GM19240 (cell line): ENCODE results near the gene CAP1.
A peak's percentile ranks its signal among the peaks of the same experiment; 100 is the strongest.
"Not testable (repeated sequence)": the region's sequence is repeated elsewhere in the genome, so short reads cannot be mapped to it uniquely, and the experiment has no call there.

Experiments used
- DNase-seq: peaks from one replicate; pipeline ENCODE4 v3.0.0; 2011; ENCODE audit warnings: low spot score; ENCODE audit not compliant: insufficient read length

The CAP1 gene

GRCh38 chr1:40030528-40031135 is 9.9 kb upstream of the CAP1 start:
- DNase-seq, result no peak

GRCh38 chr1:40032240-40032891 is 8.2 kb upstream of the CAP1 start:
- peak; percentile 10 for DNase-seq

GRCh38 chr1:40034869-40035268 is 5.7 kb upstream of the CAP1 start:
- DNase-seq, result no peak

GRCh38 chr1:40036574-40036973 is 4.0 kb upstream of the CAP1 start:
- no peak for DNase-seq

- not testable (repeated sequence) for DNase-seq
Observed at GRCh38 chr1:40037254-40037653, 3.3 kb upstream of the CAP1 start.

GRCh38 chr1:40038697-40039096 is 1.8 kb upstream of the CAP1 start:
- DNase-seq, result no peak

GRCh38 chr1:40039245-40039756 is 1.2 kb upstream of the CAP1 start:
- DNase-seq, result no peak

GRCh38 chr1:40039757-40040510 is 595 bp upstream of the CAP1 start:
- DNase-seq, result peak; percentile 51

- no peak for DNase-seq
Observed at GRCh38 chr1:40041466-40041838, 923 bp downstream of the CAP1 start.

- no peak for DNase-seq
Observed at GRCh38 chr1:40042341-40042740, 1.8 kb downstream of the CAP1 start.

GRCh38 chr1:40044110-40044509 is 3.6 kb downstream of the CAP1 start:
- no peak for DNase-seq

GRCh38 chr1:40045182-40045581 is 4.7 kb downstream of the CAP1 start:
- DNase-seq, result no peak

GRCh38 chr1:40045766-40046165 is 5.2 kb downstream of the CAP1 start:
- no peak for DNase-seq

- no peak for DNase-seq
Observed at GRCh38 chr1:40047276-40047675, 6.7 kb downstream of the CAP1 start.

GRCh38 chr1:40047769-40048168 is 7.2 kb downstream of the CAP1 start:
- no peak for DNase-seq

GRCh38 chr1:40049725-40050124 is 9.2 kb downstream of the CAP1 start:
- no peak for DNase-seq

GRCh38 chr1:40050863-40051262 is 10.3 kb downstream of the CAP1 start:
- no peak for DNase-seq

GRCh38 chr1:40053138-40053887 is 12.8 kb downstream of the CAP1 start:
- no peak for DNase-seq

- no peak for DNase-seq
Observed at GRCh38 chr1:40056519-40057309, 16.2 kb downstream of the CAP1 start.

- no peak for DNase-seq
Observed at GRCh38 chr1:40057310-40058030, 16.9 kb downstream of the CAP1 start.
